Upper lobe of right lung (tissue), 1 donor: ENCODE data around the gene MX2. TPM values are rescaled to one million over a fixed set of nuclear protein-coding genes. Genes with fewer than 3 reads are reported as not detected.

Source experiments
- ATAC-seq: fragments of 200-7000 bp; cut with Tn5 transposase; one replicate; pipeline ENCODE4 v1.9.1; 2020; ENCODE audit warnings: mild to moderate bottlenecking, moderate library complexity
- DNase-seq: peaks from one replicate; pipeline ENCODE4 v3.0.0-alpha.2; 2020
- H3K27ac ChIP-seq: fragments of 200-600 bp; one replicate; pipeline ENCODE4 v1.8.0; 2022
- H3K27me3 ChIP-seq: fragments of 200-600 bp; one replicate; pipeline ENCODE4 v1.8.0; 2022; ENCODE audit warnings: mild to moderate bottlenecking
- H3K36me3 ChIP-seq: fragments of 200-600 bp; one replicate; pipeline ENCODE4 v1.8.0; 2022
- H3K4me1 ChIP-seq: fragments of 200-600 bp; one replicate; pipeline ENCODE4 v1.8.0; 2022
- H3K4me3 ChIP-seq: fragments of 200-600 bp; one replicate; pipeline ENCODE4 v1.8.0; 2022; ENCODE audit warnings: mild to moderate bottlenecking
- H3K9me3 ChIP-seq: fragments of 200-600 bp; one replicate; pipeline ENCODE4 v1.8.0; 2022
- CTCF ChIP-seq: fragments of 200-600 bp; IDR thresholded peaks from one replicate; pipeline ENCODE4 v1.8.0; 2022; ENCODE audit warnings: antibody characterized with exemption
- intact Hi-C: fragments of 100-400 bp; cut with DNase I; formaldehyde crosslinking; loops from one replicate; pipeline ENCODE4 v1.11.0; 2022
- total RNA-seq: library from RNA; stranded (reverse); fragmentation: NEBNext Ultra II Directional; extraction: Animal tissue kit (Norgen Biotek cat#: 25700); gene quantifications from one replicate; pipeline ENCODE4 v1.2.1, GENCODE V29; 2021
- donor health status: DM: no; HTN: yes; CAD: no; lungs with severe emphysema.

MX2 gene
- total RNA-seq, 1 donor from 2014 or later = 23.0 TPM

- ATAC-seq (no peak), DNase-seq (no peak)
- H3K36me3 ChIP-seq = no peaks in the 10 kb centered on the region
- H3K9me3 ChIP-seq = no peaks in the 10 kb centered on the region
- TF ChIP-seq CTCF = no peak
- H3K27me3 ChIP-seq = no peaks in the 10 kb centered on the region
- intact Hi-C loops = no loop called here
- peaks cover 15% of the 10 kb centered on the region for H3K4me1 ChIP-seq
- no peak overlapping the region for H3K27ac ChIP-seq
- H3K4me3 ChIP-seq = no peak overlapping the region
These were observed 3.7 kb downstream of the MX2 start for GRCh38 chr21:41365377-41366107.

DNA sequence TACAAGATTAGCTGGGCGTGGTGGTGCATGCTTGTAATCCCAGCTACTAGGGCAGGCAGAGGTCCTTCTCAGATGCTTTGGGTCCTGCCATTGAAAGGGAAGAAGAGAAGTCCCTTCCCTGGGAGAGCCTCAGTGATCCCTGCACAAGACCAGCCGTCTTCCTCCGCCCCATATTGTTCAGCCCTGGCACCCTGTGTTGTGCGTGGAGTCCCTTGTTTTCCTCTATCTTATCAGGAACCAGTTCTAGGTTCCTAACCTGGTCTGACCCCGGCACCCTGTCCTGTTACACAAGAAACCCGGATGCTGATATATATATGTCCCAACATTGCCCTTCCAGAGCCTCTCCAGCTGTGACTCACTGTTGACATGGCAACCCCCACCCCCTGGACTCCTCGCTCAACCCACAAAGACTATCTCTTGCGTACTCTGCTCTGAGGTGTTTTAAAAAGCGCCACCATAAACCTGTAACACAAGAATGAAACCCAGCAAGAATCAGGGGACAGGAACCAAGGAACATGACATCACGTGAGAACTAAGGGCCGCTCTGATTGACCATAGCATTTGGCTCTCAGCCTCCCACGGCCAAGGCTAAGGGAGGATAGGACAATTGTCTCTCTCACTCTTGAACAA, 4.8 kb downstream of the MX2 start:
- peaks cover 4% of the 10 kb centered on the region for H3K4me1 ChIP-seq
- peak; percentile 68 for ATAC-seq
- no peak overlapping the region for H3K4me3 ChIP-seq
- H3K27ac ChIP-seq = no peak overlapping the region
- peak; percentile 77 for DNase-seq
- H3K36me3 ChIP-seq = no peaks in the 10 kb centered on the region
- intact Hi-C loops = no loop called here
- H3K27me3 ChIP-seq = no peaks in the 10 kb centered on the region
- no peak for TF ChIP-seq CTCF
- H3K9me3 ChIP-seq = no peaks in the 10 kb centered on the region

- DNase-seq = no peak
- intact Hi-C loops = no loop called here
- Histone ChIP-seq H3K36me3 (no peaks in the 10 kb centered on the region), H3K27ac (no peak overlapping the region), H3K4me3 (no peak overlapping the region), H3K9me3 (no peaks in the 10 kb centered on the region), H3K4me1 (peaks cover 3% of the 10 kb centered on the region), H3K27me3 (no peaks in the 10 kb centered on the region)
- no peak for ATAC-seq
- no peak for TF ChIP-seq CTCF
These were observed 5.6 kb downstream of the MX2 start for GRCh38 chr21:41367301-41367944.

GRCh38 chr21:41367945-41368734, 6.3 kb downstream of the MX2 start:
- intact Hi-C loops = no loop called here
- no peaks in the 10 kb centered on the region for H3K36me3 ChIP-seq
- no peak for ATAC-seq
- H3K27ac ChIP-seq = no peak overlapping the region
- H3K4me3 ChIP-seq = no peak overlapping the region
- peaks cover 3% of the 10 kb centered on the region for H3K4me1 ChIP-seq
- no peaks in the 10 kb centered on the region for H3K27me3 ChIP-seq
- TF ChIP-seq CTCF = no peak
- no peaks in the 10 kb centered on the region for H3K9me3 ChIP-seq
- no peak for DNase-seq

- TF ChIP-seq CTCF = no peak
- DNase-seq (no peak), ATAC-seq (no peak)
- Histone ChIP-seq H3K27ac (peak overlapping the region; percentile 12), H3K4me3 (no peak overlapping the region), H3K36me3 (no peaks in the 10 kb centered on the region), H3K9me3 (no peaks in the 10 kb centered on the region), H3K4me1 (peaks cover 1% of the 10 kb centered on the region), H3K27me3 (no peaks in the 10 kb centered on the region)
- intact Hi-C loops = no loop called here
These were observed 6.9 kb downstream of the MX2 start for GRCh38 chr21:41368735-41369104.
